Measurements from ENCODE around the gene NCOA1. TPM values are rescaled to one million over a fixed set of nuclear protein-coding genes. Genes with fewer than 3 reads are reported as not detected.
"Not testable (repeated sequence)": the region's sequence is repeated elsewhere in the genome, so short reads cannot be mapped to it uniquely, and the experiment has no call there.

NCOA1 gene
- total RNA-seq, 1 donor from 2014 or later: 75.1 TPM

DNA sequence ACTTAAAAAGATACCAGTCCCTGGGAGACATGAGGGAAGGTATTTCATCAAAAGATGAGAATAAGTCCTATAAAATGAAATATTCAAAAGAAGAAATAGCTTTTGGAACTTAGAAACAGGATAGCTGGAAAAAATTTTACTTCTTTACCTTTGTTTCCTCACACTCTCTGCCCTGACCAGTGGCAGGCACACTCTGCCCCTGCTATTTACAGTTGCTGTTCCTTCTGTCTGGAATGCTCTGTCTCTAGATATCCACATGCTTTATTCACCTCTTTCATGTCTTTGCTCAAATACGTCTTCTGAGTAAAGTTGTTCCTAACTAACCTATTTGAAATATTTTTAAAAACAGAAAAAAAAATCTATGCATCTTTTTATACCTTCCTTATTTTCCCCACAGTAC, 176.5 kb downstream of the NCOA1 start:
- TF ChIP-seq, protein P1, sequence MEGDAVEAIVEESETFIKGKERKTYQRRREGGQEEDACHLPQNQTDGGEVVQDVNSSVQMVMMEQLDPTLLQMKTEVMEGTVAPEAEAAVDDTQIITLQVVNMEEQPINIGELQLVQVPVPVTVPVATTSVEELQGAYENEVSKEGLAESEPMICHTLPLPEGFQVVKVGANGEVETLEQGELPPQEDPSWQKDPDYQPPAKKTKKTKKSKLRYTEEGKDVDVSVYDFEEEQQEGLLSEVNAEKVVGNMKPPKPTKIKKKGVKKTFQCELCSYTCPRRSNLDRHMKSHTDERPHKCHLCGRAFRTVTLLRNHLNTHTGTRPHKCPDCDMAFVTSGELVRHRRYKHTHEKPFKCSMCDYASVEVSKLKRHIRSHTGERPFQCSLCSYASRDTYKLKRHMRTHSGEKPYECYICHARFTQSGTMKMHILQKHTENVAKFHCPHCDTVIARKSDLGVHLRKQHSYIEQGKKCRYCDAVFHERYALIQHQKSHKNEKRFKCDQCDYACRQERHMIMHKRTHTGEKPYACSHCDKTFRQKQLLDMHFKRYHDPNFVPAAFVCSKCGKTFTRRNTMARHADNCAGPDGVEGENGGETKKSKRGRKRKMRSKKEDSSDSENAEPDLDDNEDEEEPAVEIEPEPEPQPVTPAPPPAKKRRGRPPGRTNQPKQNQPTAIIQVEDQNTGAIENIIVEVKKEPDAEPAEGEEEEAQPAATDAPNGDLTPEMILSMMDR (IDR thresholded peaks at IDR 0.05; ENCODE audit: partially characterized antibody, unreplicated experiment): no peak
- DNase-seq: no peak
- Mint-ChIP-seq H3K27ac (ENCODE audit: unreplicated experiment) (no peak overlapping the region), H3K27me3 (ENCODE audit: unreplicated experiment) (peaks cover 2% of the 10 kb centered on the region), H3K4me1 (ENCODE audit: low read depth, unreplicated experiment) (peaks cover 6% of the 10 kb centered on the region), H3K4me3 (ENCODE audit: unreplicated experiment) (no peak overlapping the region), H3K36me3 (ENCODE audit: unreplicated experiment) (no peaks in the 10 kb centered on the region), H3K9me3 (ENCODE audit: unreplicated experiment) (peaks cover 2% of the 10 kb centered on the region)

DNA sequence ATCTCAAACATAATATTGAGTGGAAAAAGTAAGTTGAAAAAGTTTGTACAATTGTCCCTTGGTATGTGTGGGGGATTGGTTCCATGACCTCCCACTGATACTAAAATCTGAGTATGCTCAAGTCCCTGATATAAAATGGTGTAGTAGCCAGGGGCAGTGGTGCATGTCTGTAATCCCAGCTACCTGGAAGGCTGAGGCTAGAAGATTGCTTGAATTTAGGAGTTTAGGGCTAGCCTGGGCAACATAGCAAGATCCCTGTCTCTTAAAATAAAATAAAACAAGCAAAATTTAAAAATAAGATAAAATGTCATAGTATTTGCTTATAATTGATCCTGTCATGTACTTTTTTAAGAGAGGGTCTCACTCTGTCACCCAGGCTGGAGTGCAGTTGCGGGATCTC, 180.2 kb downstream of the NCOA1 start:
- no peak for DNase-seq
- Mint-ChIP-seq H3K4me3 (ENCODE audit: unreplicated experiment) (no peak overlapping the region), H3K36me3 (ENCODE audit: unreplicated experiment) (no peaks in the 10 kb centered on the region), H3K4me1 (ENCODE audit: low read depth, unreplicated experiment) (peaks cover 12% of the 10 kb centered on the region), H3K27ac (ENCODE audit: unreplicated experiment) (no peak overlapping the region), H3K27me3 (ENCODE audit: unreplicated experiment) (peaks cover 2% of the 10 kb centered on the region), H3K9me3 (ENCODE audit: unreplicated experiment) (peaks cover 2% of the 10 kb centered on the region)
- TF ChIP-seq, protein P1 (IDR thresholded peaks at IDR 0.05; ENCODE audit: partially characterized antibody, unreplicated experiment): no peak

DNA sequence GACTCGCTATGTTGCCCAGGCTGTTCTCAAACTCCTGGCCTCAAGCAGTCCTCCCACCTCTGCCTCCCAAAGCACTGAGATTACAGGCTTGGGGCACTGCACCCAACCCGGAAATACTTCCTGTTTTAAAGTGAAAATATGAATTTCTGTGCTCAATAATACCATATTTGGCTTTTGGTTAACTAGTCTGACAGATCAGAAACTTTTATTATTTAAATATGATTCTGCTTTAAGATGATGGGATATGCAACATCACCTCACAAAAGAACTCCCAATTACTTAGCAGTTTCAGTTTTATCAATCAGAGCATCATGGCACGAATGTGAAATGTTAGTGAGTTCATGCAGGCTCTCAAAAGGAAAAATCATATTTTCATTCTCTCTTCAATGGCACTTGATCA, 181.5 kb downstream of the NCOA1 start:
- no peak overlapping the region for H3K27ac Mint-ChIP-seq (ENCODE audit: unreplicated experiment)
- H3K36me3 Mint-ChIP-seq (ENCODE audit: unreplicated experiment): no peaks in the 10 kb centered on the region
- peaks cover 2% of the 10 kb centered on the region for H3K27me3 Mint-ChIP-seq (ENCODE audit: unreplicated experiment)
- H3K4me3 Mint-ChIP-seq (ENCODE audit: unreplicated experiment): no peak overlapping the region
- DNase-seq: no peak
- H3K9me3 Mint-ChIP-seq (ENCODE audit: unreplicated experiment): peaks cover 2% of the 10 kb centered on the region
- H3K4me1 Mint-ChIP-seq (ENCODE audit: low read depth, unreplicated experiment): peaks cover 12% of the 10 kb centered on the region
- TF ChIP-seq, protein P1 (IDR thresholded peaks at IDR 0.05; ENCODE audit: partially characterized antibody, unreplicated experiment): no peak

DNA sequence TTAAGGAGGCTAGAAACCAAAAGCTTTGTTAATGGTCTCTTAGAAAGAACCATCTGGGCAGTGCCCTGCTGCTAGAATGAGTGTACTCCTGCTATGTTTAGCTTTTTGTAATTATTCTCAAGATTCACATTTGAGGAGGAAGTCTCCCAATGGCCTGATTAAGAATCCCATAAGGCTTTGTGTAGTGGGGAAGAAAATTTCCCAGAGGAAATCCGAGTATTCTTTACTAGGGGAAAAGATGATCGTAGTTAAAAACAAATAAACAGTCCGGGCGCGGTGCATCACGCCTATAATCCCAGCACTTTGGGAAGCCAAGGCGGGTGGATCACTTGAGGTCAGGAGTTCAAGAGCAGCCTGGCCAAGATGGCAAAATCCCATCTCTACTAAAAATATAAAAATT, 184.3 kb downstream of the NCOA1 start:
- H3K9me3 Mint-ChIP-seq (ENCODE audit: unreplicated experiment): no peaks in the 10 kb centered on the region

DNA sequence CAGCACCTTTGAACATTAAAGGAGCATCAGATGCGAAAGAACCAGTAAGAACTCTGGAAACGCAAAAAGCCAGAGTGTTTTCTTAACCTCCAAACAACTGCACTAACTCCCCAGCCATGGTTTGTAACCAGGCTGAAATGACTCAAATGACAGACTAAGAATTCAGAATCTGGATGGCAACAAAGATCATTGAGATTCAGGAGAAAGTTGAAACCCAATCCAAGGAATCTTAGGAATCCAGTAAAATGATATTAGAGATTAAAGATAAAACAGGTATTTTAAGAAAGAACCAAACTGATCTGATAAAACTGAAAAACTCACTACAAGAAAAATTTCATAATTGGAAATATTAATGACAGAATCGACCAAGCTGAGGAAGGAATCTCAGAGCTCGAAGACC, 185.4 kb downstream of the NCOA1 start:
- DNase-seq: no peak
- Mint-ChIP-seq H3K4me3 (ENCODE audit: unreplicated experiment) (no peak overlapping the region), H3K36me3 (ENCODE audit: unreplicated experiment) (no peaks in the 10 kb centered on the region), H3K9me3 (ENCODE audit: unreplicated experiment) (no peaks in the 10 kb centered on the region), H3K27me3 (ENCODE audit: unreplicated experiment) (no peaks in the 10 kb centered on the region), H3K4me1 (ENCODE audit: low read depth, unreplicated experiment) (peaks cover 6% of the 10 kb centered on the region), H3K27ac (ENCODE audit: unreplicated experiment) (no peak overlapping the region)
- TF ChIP-seq, protein P1 (IDR thresholded peaks at IDR 0.05; ENCODE audit: partially characterized antibody, unreplicated experiment): no peak

More for the DNA sequence above, 184.3 kb downstream of the NCOA1 start:
- no peak overlapping the region for H3K27ac Mint-ChIP-seq (ENCODE audit: unreplicated experiment)
- H3K4me1 Mint-ChIP-seq (ENCODE audit: low read depth, unreplicated experiment): peaks cover 6% of the 10 kb centered on the region
- H3K4me3 Mint-ChIP-seq (ENCODE audit: unreplicated experiment): no peak overlapping the region
- no peaks in the 10 kb centered on the region for H3K36me3 Mint-ChIP-seq (ENCODE audit: unreplicated experiment)
- no peaks in the 10 kb centered on the region for H3K27me3 Mint-ChIP-seq (ENCODE audit: unreplicated experiment)
- TF ChIP-seq, protein P1 (IDR thresholded peaks at IDR 0.05; ENCODE audit: partially characterized antibody, unreplicated experiment): no peak
- no peak for DNase-seq

DNA sequence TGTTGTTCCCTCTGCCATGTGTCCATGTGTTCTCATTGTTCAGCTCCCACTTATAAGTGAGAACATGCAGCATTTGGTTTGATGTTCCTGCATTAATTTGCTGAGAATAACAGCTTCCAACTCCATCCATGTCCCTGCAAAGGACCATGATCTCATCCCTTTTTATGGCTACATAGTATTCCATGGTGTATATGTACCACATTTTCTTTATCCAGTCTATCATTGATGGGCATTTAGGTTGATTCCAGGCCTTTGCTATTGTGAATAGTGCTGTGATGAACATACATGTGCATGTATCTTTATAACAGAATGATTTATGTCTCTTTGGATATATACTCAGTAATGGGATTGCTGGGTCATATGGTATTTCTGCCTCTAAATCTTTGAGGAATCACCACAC, 187.0 kb downstream of the NCOA1 start:
- not testable (repeated sequence) for H3K4me1 Mint-ChIP-seq (ENCODE audit: low read depth, unreplicated experiment); H3K27me3 Mint-ChIP-seq (ENCODE audit: unreplicated experiment); H3K9me3 Mint-ChIP-seq (ENCODE audit: unreplicated experiment); H3K36me3 Mint-ChIP-seq (ENCODE audit: unreplicated experiment); DNase-seq; H3K27ac Mint-ChIP-seq (ENCODE audit: unreplicated experiment); H3K4me3 Mint-ChIP-seq (ENCODE audit: unreplicated experiment)
